Common myeloid progenitor, CD34-positive (primary cell): ENCODE results near the gene ADAMTSL1.

Experiments
- CTCF ChIA-PET: fragments of 350-600 bp; sonication (Branson Sonifier 250); formaldehyde crosslinking; loops from one replicate; lab custom pipeline; 2021; ENCODE audit warnings: antibody characterized with exemption; lab: Charles Lee
- POLR2A ChIA-PET: fragments of 350-600 bp; sonication (Branson Sonifier 250); formaldehyde crosslinking; loops from one replicate; lab custom pipeline; 2021; ENCODE audit warnings: antibody characterized with exemption; lab: Charles Lee
- DNase-seq, 3 donors: peaks; one replicate each; pipeline versions ENCODE4 v3.0.0 to v3.0.0-alpha.2; 2013
- H3K27ac ChIP-seq, 2 experiments: 1 replicate in 1 of 2; 2 replicates in 1 of 2; pipeline ENCODE4 v1.7.0; 2013; ENCODE audit warnings: inconsistent platforms in 2 of 2, low read length in 2 of 2, mild to moderate bottlenecking in 2 of 2, low read depth in 1 of 2, moderate library complexity in 1 of 2; ENCODE audit not compliant: severe bottlenecking in 2 of 2, insufficient read depth in 1 of 2, poor library complexity in 1 of 2
- H3K27me3 ChIP-seq, 5 experiments: replicated peaks in 2 of 5; 1 replicate in 3 of 5; 2 replicates in 2 of 5; pipeline versions ENCODE4 v1.6.1 to v1.7.0; 2013; ENCODE audit warnings: low read length in 4 of 5, mild to moderate bottlenecking in 2 of 5, moderate library complexity in 2 of 5, inconsistent platforms in 1 of 5; ENCODE audit not compliant: insufficient read depth in 5 of 5, control insufficient read depth in 4 of 5
- H3K36me3 ChIP-seq, 4 experiments: 1 replicate in 2 of 4; 2 replicates in 2 of 4; pipeline versions ENCODE4 v1.6.1 to v1.7.0; 2013; ENCODE audit warnings: low read length in 3 of 4, control low read depth in 1 of 4, mild to moderate bottlenecking in 1 of 4; ENCODE audit not compliant: control insufficient read depth in 4 of 4, insufficient read depth in 4 of 4
- H3K4me1 ChIP-seq, 4 experiments: 1 replicate in 3 of 4; 2 replicates in 1 of 4; pipeline versions ENCODE4 v1.6.1 to v1.7.1; 2013; ENCODE audit warnings: low read length in 3 of 4, mild to moderate bottlenecking in 3 of 4, control low read depth in 1 of 4, inconsistent platforms in 1 of 4, moderate library complexity in 1 of 4; ENCODE audit not compliant: control insufficient read depth in 4 of 4, insufficient read depth in 4 of 4; ENCODE audit errors: control extremely low read depth in 1 of 4
- H3K4me3 ChIP-seq, 7 experiments: 1 replicate in 4 of 7; 2 replicates in 3 of 7; pipeline versions ENCODE4 v1.5.1 to v1.7.0; 2013; ENCODE audit warnings: mild to moderate bottlenecking in 7 of 7, low read length in 6 of 7, moderate library complexity in 6 of 7, inconsistent platforms in 2 of 7, low read depth in 2 of 7, control low read depth in 1 of 7; ENCODE audit not compliant: insufficient read depth in 4 of 7, control insufficient read depth in 1 of 7; ENCODE audit errors: extremely low read depth in 1 of 7
- H3K9me3 ChIP-seq, 5 experiments: 1 replicate in 4 of 5; 2 replicates in 1 of 5; pipeline versions ENCODE4 v1.6.1 to v1.7.1; 2013; ENCODE audit warnings: low read length in 4 of 5, mild to moderate bottlenecking in 2 of 5, inconsistent platforms in 1 of 5, low read depth in 1 of 5, moderate library complexity in 1 of 5; ENCODE audit not compliant: control insufficient read depth in 4 of 5, insufficient read depth in 2 of 5; ENCODE audit errors: control extremely low read depth in 1 of 5
- WGBS: methylation state at CpG from one replicate; pipeline ENCODE4 v1.1.5; 2013; ENCODE audit not compliant: insufficient coverage; 5-methylcytosine and 5-hydroxymethylcytosine counted together

ADAMTSL1 gene

DNA sequence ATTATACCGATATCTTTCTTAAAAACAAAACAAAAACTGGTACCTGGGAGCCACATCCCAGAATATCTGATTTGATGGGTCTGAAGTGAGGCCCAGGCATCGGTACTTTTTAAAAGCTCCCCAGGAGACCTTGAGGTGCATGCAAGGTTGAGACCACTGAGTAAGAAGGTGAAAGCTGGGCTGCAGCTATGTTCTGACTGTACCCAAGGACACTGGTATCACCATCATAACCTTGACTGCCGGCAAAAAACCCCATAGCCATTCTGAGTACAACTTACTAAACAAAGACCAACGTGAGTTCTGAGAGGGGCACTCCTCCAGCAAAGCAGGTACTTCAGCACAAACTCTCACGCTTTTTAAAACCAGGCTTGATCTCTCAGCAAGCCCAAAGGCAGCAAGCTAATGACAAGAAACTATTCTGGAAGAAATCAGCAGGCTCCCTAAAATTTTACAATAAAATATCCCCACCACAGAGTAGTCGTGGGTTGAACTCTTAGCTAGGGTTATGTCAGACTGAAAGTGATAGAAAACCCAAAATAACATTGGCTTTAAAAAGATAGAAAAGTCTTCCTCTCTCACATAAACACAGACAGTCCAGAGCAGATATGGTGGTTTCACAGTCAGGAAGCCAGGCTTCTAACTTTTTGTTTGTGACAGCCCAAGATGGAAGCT lies 295.1 kb downstream of the ADAMTSL1 start:
- CTCF ChIA-PET: no interaction called here
- Histone ChIP-seq H3K9me3 (no peaks in the 10 kb centered on the region), H3K36me3 (no peaks in the 10 kb centered on the region), H3K4me3 (no peak overlapping the region), H3K27me3 (peaks cover 0 to 8% (median 7%) of the 10 kb centered on the region in 5 experiments), H3K4me1 (no peaks in the 10 kb centered on the region), H3K27ac (no peak overlapping the region)
- DNase-seq: no peak
- whole genome bisulfite sequencing: 97% methylated on average over 4 of the region's 6 CpGs
- POLR2A ChIA-PET: no interaction called here

DNA sequence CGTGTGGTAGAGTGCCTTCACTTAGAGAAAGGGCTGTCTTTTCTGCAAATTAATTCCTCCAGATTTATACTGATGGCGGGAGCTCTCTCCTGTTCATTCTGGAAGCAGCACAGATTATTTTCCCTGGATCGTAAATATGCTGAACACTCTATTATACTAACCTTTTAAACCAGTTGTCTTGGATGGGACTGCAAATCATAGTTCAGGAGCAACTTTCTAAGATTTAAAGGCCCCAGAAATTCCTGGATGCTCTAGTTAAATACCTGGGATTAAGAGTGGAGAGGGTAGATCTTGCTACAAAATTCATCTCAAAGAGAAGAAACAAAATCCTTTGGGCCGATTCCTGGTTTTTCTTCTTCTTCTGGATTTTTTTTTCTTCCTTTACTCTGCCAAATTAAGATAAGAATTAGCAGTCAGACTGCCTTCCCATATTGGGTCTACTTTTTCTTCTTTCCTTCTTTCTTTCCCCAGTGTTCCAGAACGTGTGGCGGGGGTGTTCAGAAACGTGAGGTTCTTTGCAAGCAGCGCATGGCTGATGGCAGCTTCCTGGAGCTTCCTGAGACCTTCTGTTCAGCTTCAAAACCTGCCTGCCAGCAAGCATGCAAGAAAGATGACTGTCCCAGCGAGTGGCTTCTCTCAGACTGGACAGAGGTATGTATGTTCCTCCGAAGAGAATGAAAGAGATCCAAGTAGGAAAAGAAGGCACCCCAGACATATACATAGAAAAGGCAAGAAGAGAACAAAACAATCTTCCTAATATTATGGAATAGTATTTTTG lies 296.4 kb downstream of the ADAMTSL1 start:
- ChIA-PET POLR2A (no interaction called here), CTCF (no interaction called here)

DNA sequence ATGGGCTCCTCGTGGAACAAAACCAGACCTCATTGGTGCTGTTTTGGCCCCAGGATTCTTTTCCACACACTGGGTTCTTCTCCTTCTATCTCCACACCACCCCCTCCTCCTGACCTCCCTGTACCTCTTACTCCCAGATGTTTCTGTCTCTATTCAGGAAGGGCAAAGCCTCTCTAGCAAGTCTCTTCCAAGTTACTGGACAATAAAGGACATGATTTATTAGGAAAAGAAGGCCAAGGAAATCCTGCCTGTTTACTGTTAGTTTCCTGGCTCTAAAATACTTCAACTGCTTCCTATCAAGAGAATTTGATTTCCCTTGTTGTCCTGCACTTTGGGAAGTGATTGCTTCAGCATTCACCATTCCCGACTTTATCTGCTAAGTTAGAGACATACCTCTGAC lies 297.1 kb downstream of the ADAMTSL1 start:
- Histone ChIP-seq H3K9me3 (no peaks in the 10 kb centered on the region), H3K36me3 (no peaks in the 10 kb centered on the region), H3K27me3 (peaks cover 0 to 8% (median 7%) of the 10 kb centered on the region in 5 experiments), H3K4me3 (no peak overlapping the region), H3K4me1 (no peaks in the 10 kb centered on the region), H3K27ac (no peak overlapping the region)
- ChIA-PET POLR2A (no interaction called here), CTCF (no interaction called here)
- DNase-seq: no peak
- 83% methylated on average over 2 of the region's 2 CpGs for WGBS

More for the DNA sequence above, 296.4 kb downstream of the ADAMTSL1 start:
- no peaks in the 10 kb centered on the region for H3K4me1 ChIP-seq
- 93% methylated on average over 8 of the region's 10 CpGs for WGBS
- H3K4me3 ChIP-seq: no peak overlapping the region
- H3K27ac ChIP-seq: no peak overlapping the region
- H3K27me3 ChIP-seq: peaks cover 0 to 8% (median 7%) of the 10 kb centered on the region in 5 experiments
- H3K36me3 ChIP-seq: no peaks in the 10 kb centered on the region
- DNase-seq: no peak
- H3K9me3 ChIP-seq: no peaks in the 10 kb centered on the region

DNA sequence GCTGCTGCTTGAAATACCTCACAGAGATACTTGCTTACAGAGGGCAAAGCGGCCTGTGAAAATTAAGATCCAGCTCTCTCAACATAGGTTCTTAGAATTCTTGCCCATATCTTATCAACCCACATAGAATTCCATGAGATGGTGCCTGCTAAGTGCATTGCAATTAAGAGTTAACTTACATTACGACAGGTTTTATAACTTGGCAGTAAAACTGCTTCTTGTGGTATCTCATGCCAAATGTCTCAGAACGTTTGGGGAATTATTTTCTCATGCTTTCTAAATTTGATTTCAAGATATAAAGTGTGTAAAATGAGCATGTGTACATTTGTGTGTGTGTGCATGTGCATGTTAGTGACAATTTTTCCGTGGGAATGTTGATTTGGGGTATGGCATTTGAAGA lies 297.8 kb downstream of the ADAMTSL1 start:
- WGBS: 100% methylated on average over 2 of the region's 4 CpGs
- ChIA-PET POLR2A (no interaction called here), CTCF (no interaction called here)
- Histone ChIP-seq H3K4me3 (no peak overlapping the region), H3K27me3 (peaks cover 0 to 8% (median 5%) of the 10 kb centered on the region in 5 experiments), H3K36me3 (no peaks in the 10 kb centered on the region), H3K9me3 (peaks cover 0 to 3% (median 0%) of the 10 kb centered on the region in 5 experiments), H3K4me1 (no peaks in the 10 kb centered on the region), H3K27ac (no peak overlapping the region)
- DNase-seq: no peak

DNA sequence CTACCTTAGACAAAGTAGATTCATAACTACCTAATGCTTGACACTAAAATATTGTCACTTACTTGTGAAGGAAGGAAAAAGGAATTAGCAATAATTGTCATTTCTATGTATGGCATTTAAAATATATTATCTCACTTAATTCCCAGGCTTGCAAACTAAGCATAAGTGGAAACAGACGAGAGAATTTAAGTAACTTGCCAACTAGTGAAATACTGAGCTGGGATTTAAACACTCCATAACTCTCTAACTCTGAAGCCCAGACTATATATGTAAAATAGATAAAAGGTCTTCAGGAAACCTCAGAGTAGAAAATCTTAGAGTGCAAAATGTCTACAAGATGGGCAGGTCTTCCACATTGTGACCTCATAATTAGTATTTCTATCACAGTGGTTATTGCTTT lies 301.3 kb downstream of the ADAMTSL1 start:
- no CpG with 5 or more reads among the region's 1 CpG for WGBS
- Histone ChIP-seq H3K4me1 (no peaks in the 10 kb centered on the region), H3K4me3 (no peak overlapping the region), H3K9me3 (peaks cover 0 to 7% (median 0%) of the 10 kb centered on the region in 5 experiments), H3K27me3 (peaks cover 0 to 3% (median 2%) of the 10 kb centered on the region in 5 experiments), H3K36me3 (no peaks in the 10 kb centered on the region), H3K27ac (no peak overlapping the region)
- ChIA-PET POLR2A (interaction anchor here (0.6 kb wide), 1 partner anchor 102 kb away, joined by 7 read pairs; no protein-coding TSS in a partner anchor), CTCF (no interaction called here)
- no peak for DNase-seq

DNA sequence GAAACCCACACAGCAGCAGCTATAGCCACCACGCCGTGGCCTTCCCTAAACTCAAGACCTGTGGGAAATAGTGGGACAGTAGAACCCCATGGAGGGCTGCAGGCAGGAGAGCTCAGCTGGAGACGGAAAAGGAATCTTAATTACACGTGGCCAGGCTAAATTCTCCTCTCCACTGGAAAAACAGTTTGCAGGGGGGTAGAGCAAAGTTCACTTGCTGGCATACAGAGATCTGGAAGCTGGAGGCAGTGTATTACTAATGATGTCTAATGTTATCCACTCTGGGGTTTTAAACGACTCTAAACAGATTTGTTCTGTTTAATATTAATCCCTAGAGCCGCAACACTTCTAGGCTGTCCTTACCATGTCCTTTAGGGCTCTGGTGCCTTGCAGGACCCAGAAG lies 302.0 kb downstream of the ADAMTSL1 start:
- 100% methylated on average over 5 of the region's 6 CpGs for WGBS
- DNase-seq: no peak
- ChIA-PET CTCF (interaction anchor here (1.1 kb wide), 1 partner anchor 350 kb away, joined by 3 read pairs; no protein-coding TSS in a partner anchor), POLR2A (no interaction called here)
- Histone ChIP-seq H3K4me1 (no peaks in the 10 kb centered on the region), H3K9me3 (peaks cover 0 to 7% (median 0%) of the 10 kb centered on the region in 5 experiments), H3K36me3 (no peaks in the 10 kb centered on the region), H3K27me3 (peaks cover 0 to 3% (median 2%) of the 10 kb centered on the region in 5 experiments), H3K27ac (no peak overlapping the region), H3K4me3 (no peak overlapping the region)
